Measurements from ENCODE around the gene ZMAT5.

ZMAT5 gene

GRCh38 chr22:29811377-29811776 lies 44.6 kb upstream of the ZMAT5 start:
- DNase-seq (ENCODE audit: low read depth) = no peak
- no peak for TF ChIP-seq CTCF (conservative IDR thresholded peaks at IDR 0.05; ENCODE audit: low read length)
- H3K4me3 ChIP-seq (ENCODE audit: low read length) = no peak overlapping the region

GRCh38 chr22:29810216-29810615 lies 43.4 kb upstream of the ZMAT5 start:
- no peak for TF ChIP-seq CTCF (conservative IDR thresholded peaks at IDR 0.05; ENCODE audit: low read length)
- no peak for DNase-seq (ENCODE audit: low read depth)
- no peak overlapping the region for H3K4me3 ChIP-seq (ENCODE audit: low read length)

- TF ChIP-seq CTCF (conservative IDR thresholded peaks at IDR 0.05; ENCODE audit: low read length) = no peak
- no peak overlapping the region for H3K4me3 ChIP-seq (ENCODE audit: low read length)
- DNase-seq (ENCODE audit: low read depth) = no peak
Measured at GRCh38 chr22:29806196-29806595, 39.4 kb upstream of the ZMAT5 start.

GRCh38 chr22:29804985-29805384 lies 38.2 kb upstream of the ZMAT5 start:
- H3K4me3 ChIP-seq (ENCODE audit: low read length) = no peak overlapping the region
- DNase-seq (ENCODE audit: low read depth) = no peak
- no peak for TF ChIP-seq CTCF (conservative IDR thresholded peaks at IDR 0.05; ENCODE audit: low read length)

- no peak for TF ChIP-seq CTCF (conservative IDR thresholded peaks at IDR 0.05; ENCODE audit: low read length)
- H3K4me3 ChIP-seq (ENCODE audit: low read length) = no peak overlapping the region
- DNase-seq (ENCODE audit: low read depth) = no peak
Measured at GRCh38 chr22:29803190-29803589, 36.4 kb upstream of the ZMAT5 start.

GRCh38 chr22:29801796-29802195 lies 35.0 kb upstream of the ZMAT5 start:
- H3K4me3 ChIP-seq (ENCODE audit: low read length) = no peak overlapping the region
- no peak for DNase-seq (ENCODE audit: low read depth)
- TF ChIP-seq CTCF (conservative IDR thresholded peaks at IDR 0.05; ENCODE audit: low read length) = no peak

- TF ChIP-seq CTCF (conservative IDR thresholded peaks at IDR 0.05; ENCODE audit: low read length) = no peak
- H3K4me3 ChIP-seq (ENCODE audit: low read length) = no peak overlapping the region
- DNase-seq (ENCODE audit: low read depth) = no peak
Measured at GRCh38 chr22:29801153-29801552, 34.3 kb upstream of the ZMAT5 start.
